ENCODE data around the gene EPHX1. TPM values are rescaled to one million over a fixed set of nuclear protein-coding genes. Genes with fewer than 3 reads are reported as not detected.
"Not testable (repeated sequence)": the region's sequence is repeated elsewhere in the genome, so short reads cannot be mapped to it uniquely, and the experiment has no call there.

The EPHX1 gene
- total RNA-seq, 2 donors from 2014 or later, result 0.94 to 1.3 TPM

DNA sequence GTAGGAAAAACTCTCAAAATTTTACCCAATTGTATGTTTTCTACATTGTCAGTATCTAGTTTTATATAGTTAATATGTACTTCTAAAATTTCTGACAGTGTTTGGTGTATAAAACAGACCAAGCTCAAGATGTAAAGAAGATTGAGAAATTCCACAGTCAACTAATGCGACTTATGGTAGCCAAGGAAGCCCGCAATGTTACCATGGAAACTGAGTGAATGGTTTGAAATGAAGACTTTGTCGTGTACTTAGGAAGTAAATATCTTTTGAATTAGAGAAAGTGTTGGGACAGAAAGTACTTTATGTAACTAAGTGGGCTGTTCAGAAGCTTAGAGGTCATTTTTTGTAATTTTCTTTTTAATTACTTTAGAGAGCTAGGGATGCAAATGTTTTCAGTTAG is 20.8 kb upstream of the EPHX1 start:
- not testable (repeated sequence) for DNase-seq; H3K4me3 Mint-ChIP-seq; H3K9me3 ChIP-seq (ENCODE audit: control insufficient read depth, low read length, poor library complexity, severe bottlenecking); ATAC-seq; H3K27ac Mint-ChIP-seq; H3K27me3 Mint-ChIP-seq; H3K36me3 Mint-ChIP-seq (ENCODE audit: low read depth)
- peaks cover 12% of the 10 kb centered on the region for H3K4me1 Mint-ChIP-seq

DNA sequence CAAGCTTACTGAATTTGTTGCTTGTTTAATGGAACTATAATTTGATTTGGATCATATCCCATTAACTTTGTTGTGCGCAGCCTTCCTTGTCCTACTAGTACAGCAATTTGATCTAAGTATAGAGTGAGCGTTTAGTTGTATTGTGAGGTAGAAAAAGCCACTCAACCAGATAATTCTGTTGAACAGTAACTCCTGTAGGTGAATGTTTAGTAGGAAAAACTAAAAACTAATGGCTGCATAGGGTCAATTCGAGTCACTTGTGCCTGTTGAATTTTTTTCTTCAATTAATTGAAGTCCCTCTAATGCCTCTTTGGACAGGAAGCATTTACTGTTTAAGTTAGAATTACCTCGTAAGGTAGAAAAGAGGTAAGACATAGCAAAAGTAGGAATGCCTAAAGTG is 15.0 kb upstream of the EPHX1 start:
- H3K4me3 Mint-ChIP-seq, result no peak overlapping the region
- peaks cover 2% of the 10 kb centered on the region for H3K36me3 Mint-ChIP-seq (ENCODE audit: low read depth)
- peaks cover 9% of the 10 kb centered on the region for H3K4me1 Mint-ChIP-seq
- DNase-seq, result no peak
- peaks cover 4% of the 10 kb centered on the region for H3K9me3 ChIP-seq (ENCODE audit: control insufficient read depth, low read length, poor library complexity, severe bottlenecking)
- no peaks in the 10 kb centered on the region for H3K27me3 Mint-ChIP-seq
- ATAC-seq, result no peak
- no peak overlapping the region for H3K27ac Mint-ChIP-seq

DNA sequence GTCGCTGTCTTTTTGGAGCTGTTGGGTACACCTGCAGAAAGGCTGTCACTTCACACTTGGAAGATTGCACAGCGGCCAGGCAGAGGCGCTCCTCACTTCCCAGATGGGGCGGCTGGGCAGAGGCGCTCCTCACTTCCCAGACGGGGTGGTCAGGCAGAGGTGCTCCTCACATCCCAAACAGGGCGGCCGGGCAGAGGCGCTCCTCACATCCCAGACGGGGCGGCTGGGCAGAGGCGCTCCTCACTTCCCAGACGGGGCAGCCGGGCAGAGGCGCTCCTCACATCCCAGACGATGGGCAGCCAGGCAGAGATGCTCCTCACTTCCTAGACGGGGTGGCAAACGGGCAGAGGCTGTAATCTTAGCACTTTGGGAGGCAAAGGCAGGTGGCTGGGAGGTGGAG is 13.8 kb upstream of the EPHX1 start:
- not testable (repeated sequence) for H3K36me3 Mint-ChIP-seq (ENCODE audit: low read depth); DNase-seq; H3K27me3 Mint-ChIP-seq; H3K4me3 Mint-ChIP-seq; H3K9me3 ChIP-seq (ENCODE audit: control insufficient read depth, low read length, poor library complexity, severe bottlenecking); ATAC-seq; H3K27ac Mint-ChIP-seq
- H3K4me1 Mint-ChIP-seq, result peaks cover 10% of the 10 kb centered on the region

GRCh38 chr1:225801146-225801545 is 8.8 kb upstream of the EPHX1 start:
- not testable (repeated sequence) for H3K36me3 Mint-ChIP-seq (ENCODE audit: low read depth); H3K9me3 ChIP-seq (ENCODE audit: control insufficient read depth, low read length, poor library complexity, severe bottlenecking); H3K4me3 Mint-ChIP-seq; H3K27ac Mint-ChIP-seq; ATAC-seq; DNase-seq; H3K27me3 Mint-ChIP-seq
- peaks cover 10% of the 10 kb centered on the region for H3K4me1 Mint-ChIP-seq

- no peaks in the 10 kb centered on the region for H3K9me3 ChIP-seq (ENCODE audit: control insufficient read depth, low read length, poor library complexity, severe bottlenecking)
- peaks cover 10% of the 10 kb centered on the region for H3K4me1 Mint-ChIP-seq
- H3K36me3 Mint-ChIP-seq (ENCODE audit: low read depth), result no peaks in the 10 kb centered on the region
- H3K27me3 Mint-ChIP-seq, result peaks cover 4% of the 10 kb centered on the region
- no peak overlapping the region for H3K27ac Mint-ChIP-seq
- ATAC-seq (no peak), DNase-seq (no peak)
- no peak overlapping the region for H3K4me3 Mint-ChIP-seq
These were observed 3.7 kb upstream of the EPHX1 start for GRCh38 chr1:225806249-225806648.

- DNase-seq; H3K4me3 Mint-ChIP-seq; H3K27me3 Mint-ChIP-seq; H3K27ac Mint-ChIP-seq; H3K36me3 Mint-ChIP-seq (ENCODE audit: low read depth); ATAC-seq; H3K9me3 ChIP-seq (ENCODE audit: control insufficient read depth, low read length, poor library complexity, severe bottlenecking); H3K4me1 Mint-ChIP-seq: not testable (repeated sequence)
These were observed 3.2 kb upstream of the EPHX1 start for GRCh38 chr1:225806736-225807135.

- no peaks in the 10 kb centered on the region for H3K9me3 ChIP-seq (ENCODE audit: control insufficient read depth, low read length, poor library complexity, severe bottlenecking)
- Mint-ChIP-seq H3K27ac (no peak overlapping the region), H3K27me3 (peaks cover 4% of the 10 kb centered on the region), H3K36me3 (ENCODE audit: low read depth) (no peaks in the 10 kb centered on the region), H3K4me1 (peaks cover 12% of the 10 kb centered on the region), H3K4me3 (no peak overlapping the region)
- DNase-seq (no peak), ATAC-seq (no peak)
These were observed 1.8 kb upstream of the EPHX1 start for GRCh38 chr1:225808136-225808535.

DNA sequence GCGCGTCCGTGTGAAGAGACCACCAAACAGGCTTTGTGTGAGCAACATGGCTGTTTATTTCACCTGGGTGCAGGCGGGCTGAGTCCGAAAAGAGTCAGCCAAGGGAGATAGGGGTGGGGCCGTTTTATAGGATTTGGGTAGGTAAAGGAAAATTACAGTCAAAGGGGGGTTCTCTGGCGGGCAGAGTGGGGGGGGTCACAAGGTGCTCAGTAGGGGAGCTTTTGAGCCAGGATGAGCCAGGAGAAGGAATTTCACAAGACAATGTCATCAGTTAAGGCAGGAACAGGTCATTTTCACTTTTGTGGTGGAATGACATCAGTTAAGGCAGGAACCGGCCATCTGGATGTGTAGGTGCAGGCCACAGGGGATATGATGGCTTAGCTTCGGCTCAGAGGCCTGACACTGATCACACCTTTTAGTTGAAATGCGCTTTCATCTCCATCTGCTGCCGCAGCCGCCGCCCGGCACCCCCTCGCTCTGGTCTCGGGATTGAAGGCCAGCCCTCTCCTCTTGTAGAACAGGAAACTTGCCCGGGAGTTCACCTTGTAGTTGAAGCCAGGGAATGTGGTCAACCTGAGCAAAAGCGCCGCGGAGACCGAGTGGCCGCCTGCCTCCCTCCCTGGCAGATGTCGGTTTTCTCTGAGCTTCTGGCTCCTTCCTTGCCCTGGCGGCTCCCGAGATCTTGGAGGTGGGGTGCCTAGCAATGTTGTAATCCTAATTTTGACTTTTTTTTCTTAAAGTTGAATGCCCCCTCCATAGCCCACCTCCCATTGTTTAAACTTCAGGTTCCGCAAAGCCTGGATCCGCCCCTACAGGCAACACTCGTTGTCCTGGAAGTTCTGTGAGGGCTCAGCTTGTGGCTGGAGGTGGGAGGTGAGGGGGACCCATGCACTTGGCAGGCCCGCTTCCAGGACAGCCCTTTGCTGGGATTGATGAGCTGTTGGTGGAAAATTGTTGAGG is 935 bp downstream of the EPHX1 start:
- H3K4me1 Mint-ChIP-seq; ATAC-seq; DNase-seq; H3K27me3 Mint-ChIP-seq; H3K9me3 ChIP-seq (ENCODE audit: control insufficient read depth, low read length, poor library complexity, severe bottlenecking); H3K36me3 Mint-ChIP-seq (ENCODE audit: low read depth); H3K27ac Mint-ChIP-seq: not testable (repeated sequence)
- peak overlapping the region; percentile 89 for H3K4me3 Mint-ChIP-seq

- ATAC-seq, result no peak
- H3K9me3 ChIP-seq (ENCODE audit: control insufficient read depth, low read length, poor library complexity, severe bottlenecking), result no peaks in the 10 kb centered on the region
- DNase-seq, result no peak
- Mint-ChIP-seq H3K27me3 (peaks cover 4% of the 10 kb centered on the region), H3K4me1 (peaks cover 10% of the 10 kb centered on the region), H3K36me3 (ENCODE audit: low read depth) (no peaks in the 10 kb centered on the region), H3K4me3 (no peak overlapping the region), H3K27ac (no peak overlapping the region)
These were observed 1.9 kb downstream of the EPHX1 start for GRCh38 chr1:225811622-225812487.

GRCh38 chr1:225812488-225813213 is 2.7 kb downstream of the EPHX1 start:
- Mint-ChIP-seq H3K27ac (no peak overlapping the region), H3K4me1 (peaks cover 10% of the 10 kb centered on the region), H3K27me3 (peaks cover 4% of the 10 kb centered on the region), H3K36me3 (ENCODE audit: low read depth) (no peaks in the 10 kb centered on the region), H3K4me3 (no peak overlapping the region)
- DNase-seq (no peak), ATAC-seq (no peak)
- H3K9me3 ChIP-seq (ENCODE audit: control insufficient read depth, low read length, poor library complexity, severe bottlenecking), result no peaks in the 10 kb centered on the region

- Mint-ChIP-seq H3K27me3 (no peaks in the 10 kb centered on the region), H3K4me3 (no peak overlapping the region), H3K4me1 (peaks cover 10% of the 10 kb centered on the region), H3K27ac (no peak overlapping the region), H3K36me3 (ENCODE audit: low read depth) (no peaks in the 10 kb centered on the region)
- H3K9me3 ChIP-seq (ENCODE audit: control insufficient read depth, low read length, poor library complexity, severe bottlenecking), result no peaks in the 10 kb centered on the region
- DNase-seq, result no peak
- no peak for ATAC-seq
These were observed 3.5 kb downstream of the EPHX1 start for GRCh38 chr1:225813214-225813964.

DNA sequence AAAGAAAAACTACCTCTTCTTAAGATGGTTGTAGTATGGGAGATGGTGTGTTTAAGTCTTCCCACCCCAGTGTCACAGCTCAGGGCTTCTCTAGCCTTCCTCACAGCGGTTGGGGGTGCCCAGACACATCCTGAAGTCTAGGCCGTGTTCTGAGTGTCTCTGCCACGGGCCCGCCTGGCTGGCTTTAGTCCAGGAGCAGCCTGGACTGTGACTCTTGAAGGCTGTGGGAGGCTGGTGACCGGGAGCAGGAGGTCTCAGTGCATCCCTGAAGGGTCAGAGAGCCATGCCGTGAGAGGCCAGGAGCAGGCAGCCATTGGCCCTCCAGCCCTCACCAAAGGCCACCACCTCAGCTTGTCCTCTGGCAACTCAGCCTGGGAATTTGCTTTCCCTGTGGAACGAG is 4.5 kb downstream of the EPHX1 start:
- Mint-ChIP-seq H3K27ac (no peak overlapping the region), H3K4me3 (no peak overlapping the region), H3K36me3 (ENCODE audit: low read depth) (no peaks in the 10 kb centered on the region), H3K4me1 (peaks cover 10% of the 10 kb centered on the region), H3K27me3 (no peaks in the 10 kb centered on the region)
- DNase-seq (no peak), ATAC-seq (no peak)
- no peaks in the 10 kb centered on the region for H3K9me3 ChIP-seq (ENCODE audit: control insufficient read depth, low read length, poor library complexity, severe bottlenecking)
